Mesenteric fat pad (tissue), 1 donor: ENCODE results near the gene ZNF816. TPM values are rescaled to one million over a fixed set of nuclear protein-coding genes. Genes with fewer than 3 reads are reported as not detected.

ENCODE experiments used
- DNase-seq: peaks from one replicate; pipeline ENCODE4 v3.0.0-alpha.2; 2020; ENCODE audit warnings: low spot score
- long read RNA-seq: library from polyadenylated mRNA; unstranded; transcript quantifications from one replicate; pipeline ENCODE4 v2.0.0, GENCODE V29; 2020
- total RNA-seq: library from RNA; stranded (reverse); fragmentation: NEBNext Ultra II Directional; extraction: Animal tissue kit (Norgen Biotek cat#: 25700); gene quantifications from one replicate; pipeline ENCODE4 v1.2.1, GENCODE V29; 2021
- donor health status: DM: yes; HTN: yes; CAD: no.

Gene ZNF816
- 4.8 TPM for total RNA-seq
- long read RNA-seq, partial matches to known transcripts = 0 of 3 reads
- long read RNA-seq, other reads (novel, unspliced or antisense) = 1 of 3 reads

DNA sequence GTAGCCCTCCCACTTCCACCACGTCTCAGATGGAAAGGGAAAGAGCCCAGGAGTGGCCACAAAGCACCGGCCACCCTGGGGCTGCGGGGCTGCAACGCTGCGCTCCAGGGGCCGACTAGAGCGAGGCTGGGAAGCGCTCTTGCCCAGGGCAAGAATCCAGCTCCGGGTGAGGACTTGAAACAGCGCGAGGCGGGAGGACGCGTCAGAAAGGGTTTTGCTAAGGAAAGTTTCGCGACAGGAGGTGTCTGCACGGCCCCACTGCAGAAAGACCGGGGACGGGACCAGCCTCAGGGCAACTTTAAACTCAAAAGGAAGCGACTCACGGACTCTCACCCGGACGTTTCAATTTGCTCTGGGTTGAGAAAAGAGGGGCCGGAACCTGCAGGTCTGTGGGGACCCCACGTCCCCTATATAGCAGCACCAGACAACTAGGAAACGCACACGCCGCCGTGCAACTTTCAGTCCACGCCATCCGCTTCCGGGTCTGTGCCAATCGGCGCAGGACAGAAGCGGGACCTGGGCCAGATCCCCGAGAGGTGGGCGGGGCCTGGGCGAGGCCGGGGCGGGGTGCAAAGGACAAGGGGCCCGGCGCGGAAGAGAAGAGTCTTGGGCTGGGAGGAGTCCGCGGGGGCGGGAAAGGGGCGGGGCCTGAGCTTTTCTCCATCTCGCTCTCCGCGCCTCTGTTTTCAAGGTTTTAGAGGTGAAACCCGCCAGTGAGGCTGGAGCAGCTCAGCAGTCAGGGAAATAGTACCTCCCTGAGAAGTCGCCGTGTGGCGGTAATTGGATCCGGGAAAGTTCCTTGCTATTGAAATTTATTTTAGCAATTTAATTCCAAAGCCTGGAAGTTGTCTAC lies at the start of gene ZNF816:
ZNF816 (minus strand) TSS at position 488 of the 853 bp plus-strand sequence. CDS start 6,792 bp downstream, outside the sequence.
- DNase-seq = peak; percentile 100

DNA sequence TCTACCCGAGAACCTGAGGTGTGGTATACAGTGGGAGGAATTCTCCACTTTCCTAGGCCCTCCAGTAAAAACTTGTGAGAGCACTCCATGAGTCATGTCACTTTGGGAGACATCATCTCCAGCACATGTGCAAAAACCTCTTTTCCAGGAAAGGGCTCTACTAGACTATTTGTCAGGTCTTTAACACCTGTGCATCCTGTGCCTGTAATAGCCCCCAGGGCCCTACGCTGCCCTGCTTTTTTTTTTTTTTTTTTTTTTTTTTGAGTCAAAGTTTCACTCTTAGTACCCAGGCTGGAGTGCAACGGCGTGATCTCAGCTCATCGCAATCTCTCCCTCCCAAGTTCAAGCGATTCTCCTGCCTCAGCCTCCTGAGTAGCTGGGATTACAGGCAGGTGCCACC lies 49.3 kb upstream of the ZNF816 start:
- no peak for DNase-seq

DNA sequence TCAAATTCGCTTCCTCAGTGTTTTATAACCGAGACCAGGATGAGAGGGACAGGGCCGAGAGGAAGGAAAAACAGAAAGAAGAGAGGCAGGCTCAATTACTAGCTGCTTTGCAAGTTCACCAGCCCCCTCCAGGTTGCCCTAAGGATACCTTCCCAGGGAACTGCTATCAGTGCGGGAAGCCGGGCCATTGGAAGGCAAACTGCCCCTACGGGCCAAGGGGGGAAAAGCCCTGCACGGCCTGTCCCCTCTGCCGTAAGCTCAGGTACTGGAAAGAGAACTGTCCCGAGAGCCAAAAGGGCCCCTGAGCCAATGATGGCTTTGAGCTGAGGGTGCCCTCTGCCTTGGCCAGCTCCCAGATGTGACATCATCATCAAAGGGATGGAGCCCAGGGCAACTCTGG lies 47.8 kb upstream of the ZNF816 start:
- DNase-seq = no peak

- no peak for DNase-seq
Measured at GRCh38 chr19:53008061-53008778, 45.5 kb upstream of the ZNF816 start.

- no peak for DNase-seq
Measured at GRCh38 chr19:53007606-53008005, 44.9 kb upstream of the ZNF816 start.

DNA sequence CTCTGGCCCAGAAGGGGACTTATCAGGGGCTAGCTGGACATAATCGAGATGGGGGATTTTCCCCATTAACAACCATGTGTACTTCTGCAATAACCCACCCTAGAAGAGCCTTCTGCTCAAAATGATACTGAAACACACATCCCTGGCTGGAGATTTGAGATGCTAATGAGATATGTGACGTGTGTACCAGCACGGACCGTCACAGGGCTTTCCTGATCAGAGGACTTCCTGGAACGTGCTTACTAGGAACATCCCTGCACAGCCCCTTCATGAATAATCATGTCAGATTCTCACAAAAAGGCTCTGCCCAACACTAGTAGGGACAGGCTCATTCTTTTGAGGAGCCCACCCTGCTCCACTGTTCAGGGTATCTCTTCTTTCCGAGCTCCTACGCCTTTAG lies 44.5 kb upstream of the ZNF816 start:
- no peak for DNase-seq

DNA sequence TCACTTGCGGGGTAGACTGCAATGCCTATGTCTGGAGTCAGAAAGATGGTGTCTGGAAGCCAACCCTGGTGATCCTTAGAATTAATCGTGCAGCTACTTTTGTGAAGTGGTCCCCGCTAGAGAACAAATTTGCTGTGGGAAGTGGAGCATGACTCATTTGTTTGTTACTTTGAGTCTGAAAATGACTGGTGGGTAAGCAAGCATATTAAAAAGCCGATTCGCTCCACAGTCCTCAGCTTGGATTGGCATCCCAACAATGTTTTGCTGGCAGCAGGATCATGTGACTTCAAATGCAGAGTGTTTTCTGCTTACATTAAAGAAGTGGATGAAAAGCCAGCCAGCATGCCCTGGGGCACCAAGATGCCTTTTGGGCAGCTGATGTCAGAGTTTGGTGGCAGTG lies 41.6 kb upstream of the ZNF816 start:
- no peak for DNase-seq

GRCh38 chr19:53002479-53002878 lies 39.8 kb upstream of the ZNF816 start:
- no peak for DNase-seq

GRCh38 chr19:52997975-52998374 lies 35.3 kb upstream of the ZNF816 start:
- DNase-seq = no peak

GRCh38 chr19:52995711-52996110 lies 33.0 kb upstream of the ZNF816 start:
- no peak for DNase-seq

- peak; percentile 91 for DNase-seq
Measured at GRCh38 chr19:52993342-52994178, 30.9 kb upstream of the ZNF816 start.

GRCh38 chr19:52992109-52993004 lies 29.7 kb upstream of the ZNF816 start:
- DNase-seq = peak; percentile 75

DNA sequence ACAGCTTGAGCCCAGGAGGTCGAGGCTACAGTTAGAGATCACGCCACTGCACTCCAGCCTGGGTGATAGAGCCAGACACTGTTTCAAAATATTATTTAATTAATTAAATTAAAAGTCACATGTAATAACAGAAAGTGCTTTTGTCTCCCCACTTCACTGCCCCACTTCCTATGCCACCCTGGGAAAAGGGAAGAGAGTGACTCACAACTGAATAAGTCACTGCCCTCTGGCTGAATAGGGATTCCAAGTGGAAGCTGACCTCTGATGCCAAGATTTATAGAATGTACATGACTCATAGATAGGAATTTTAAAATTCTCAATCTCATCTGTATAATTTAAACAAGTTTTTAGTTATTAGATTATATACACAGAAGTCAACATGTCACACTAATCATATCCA lies 28.8 kb upstream of the ZNF816 start:
- DNase-seq = no peak

- peak; percentile 20 for DNase-seq
Measured at GRCh38 chr19:52990759-52991418, 28.2 kb upstream of the ZNF816 start.

DNA sequence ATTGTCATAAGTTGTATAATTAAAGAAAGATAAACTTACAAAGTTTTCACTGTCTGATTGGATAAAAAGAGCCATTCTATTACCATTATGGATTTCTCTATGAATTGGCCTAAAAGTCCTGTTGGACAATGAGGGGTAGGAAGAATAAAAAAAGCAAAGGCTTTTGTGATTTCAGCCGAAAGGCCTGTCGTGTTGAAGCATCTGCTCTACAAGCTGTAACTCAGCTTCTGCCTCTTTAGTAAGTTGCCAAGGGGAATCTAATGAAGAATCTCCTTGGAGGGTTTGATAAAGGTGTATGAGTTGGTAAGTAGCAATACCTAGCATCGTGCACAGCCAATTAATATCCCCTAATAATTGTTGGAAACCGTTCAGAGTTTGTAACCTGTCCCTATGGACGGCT lies 25.8 kb upstream of the ZNF816 start:
- no peak for DNase-seq

DNA sequence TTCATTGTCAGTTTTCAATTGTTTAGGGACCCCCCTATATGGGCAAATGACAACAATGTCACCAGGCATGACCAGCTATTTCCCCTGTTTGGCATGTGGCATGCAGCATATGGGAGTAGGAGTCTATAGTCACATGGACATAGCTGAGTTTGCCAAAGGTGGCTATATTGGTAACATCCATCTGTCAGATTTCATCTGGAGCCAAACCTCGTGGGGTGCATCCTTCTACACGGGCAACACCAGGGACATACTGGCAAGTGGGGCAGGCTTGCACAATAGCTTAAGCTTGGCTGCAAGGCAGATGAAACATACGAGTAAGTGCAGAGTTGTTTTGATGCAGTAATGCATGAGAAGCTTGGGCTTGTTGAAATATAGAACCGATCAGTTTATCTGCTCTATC lies 24.5 kb upstream of the ZNF816 start:
- peak; percentile 11 for DNase-seq

- DNase-seq = peak; percentile 12
Measured at GRCh38 chr19:52983167-52983566, 20.5 kb upstream of the ZNF816 start.

GRCh38 chr19:52981329-52981728 lies 18.6 kb upstream of the ZNF816 start:
- DNase-seq = peak; percentile 64

DNA sequence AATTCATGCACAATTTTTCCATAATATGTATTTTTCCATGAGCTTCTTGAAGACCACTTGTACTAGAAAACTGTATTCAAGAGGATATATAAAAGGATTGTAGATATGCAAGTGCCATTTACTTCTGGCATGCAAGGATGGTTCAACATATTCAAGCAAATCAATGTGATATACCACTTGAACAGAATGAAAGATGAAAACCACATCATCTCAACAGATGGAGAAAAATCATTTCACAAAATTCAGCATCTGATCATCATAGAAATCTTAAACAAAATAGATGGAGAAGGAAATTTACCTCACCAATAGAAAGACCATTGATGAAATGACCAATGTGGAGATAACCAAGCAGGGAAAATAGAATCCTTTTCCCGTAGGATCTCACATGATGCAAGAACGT lies 5.1 kb upstream of the ZNF816 start:
- DNase-seq = no peak

DNA sequence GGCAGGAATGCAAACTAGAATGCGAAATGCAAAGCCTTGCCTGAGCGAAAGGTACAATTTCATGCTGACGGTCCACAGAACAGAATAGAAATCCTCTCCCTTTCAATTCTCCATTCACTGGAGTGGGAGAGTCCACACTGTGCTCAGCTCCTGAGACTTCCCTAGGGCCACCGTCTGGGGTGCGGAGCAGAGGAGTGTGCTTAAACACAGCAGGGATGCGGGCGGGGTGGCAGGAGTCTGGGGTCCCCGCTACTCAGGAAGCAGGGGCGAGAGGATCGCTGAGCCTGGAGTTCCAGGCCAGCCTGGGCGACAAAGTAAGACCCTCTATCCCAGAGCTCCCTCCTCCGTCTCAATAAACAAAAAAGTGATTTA lies 552 bp upstream of the ZNF816 start:
- DNase-seq = no peak
